Suppressor macrophage (primary cell): ENCODE measurements around the gene AKAP1.

Experiments
- DNase-seq, 4 experiments: peaks; one replicate each; pipeline ENCODE4 v3.0.0-alpha.2; 2020 to 2022

Gene AKAP1

GRCh38 chr17:57168695-57169094, 83.6 kb downstream of the AKAP1 start:
- DNase-seq: no peak

- no peak for DNase-seq
Measured at GRCh38 chr17:57170866-57171265, 85.8 kb downstream of the AKAP1 start.
